Activated T-cell treated with anti-CD3 and anti-CD28 coated beads, Interleukin-2, amount 50 U/mL, for 72 hours (primary cell): Measurements from ENCODE around the gene CLTRN. TPM values are rescaled to one million over a fixed set of nuclear protein-coding genes. Genes with fewer than 3 reads are reported as not detected.
"Not testable (repeated sequence)": the region's sequence is repeated elsewhere in the genome, so short reads cannot be mapped to it uniquely, and the experiment has no call there.

Source experiments
- ATAC-seq, 2 donors: fragments of 150-1000 bp; cut with Tn5 transposase; replicated peaks in 1 of 2; 2 replicates each; pipeline ENCODE4 v1.10.0; 2021; ENCODE audit warnings: moderate library complexity in 2 of 2, mild to moderate bottlenecking in 1 of 2
- DNase-seq, 2 donors: peaks; one replicate each; pipeline ENCODE4 v3.0.0; 2021 to 2022; ENCODE audit warnings: mixed read lengths in 1 of 2
- H3K27ac Mint-ChIP-seq: one replicate; pipeline ENCODE4 v1.8.0; 2022; ENCODE audit warnings: mild to moderate bottlenecking, moderate library complexity, mixed read lengths
- H3K27me3 Mint-ChIP-seq: one replicate; pipeline ENCODE4 v1.8.0; 2022; ENCODE audit warnings: low read depth, mixed read lengths
- H3K36me3 Mint-ChIP-seq, 2 donors: one replicate each; pipeline ENCODE4 v1.8.0; 2022; ENCODE audit warnings: mixed read lengths in 2 of 2, mild to moderate bottlenecking in 1 of 2; ENCODE audit not compliant: insufficient read depth in 2 of 2
- H3K4me1 Mint-ChIP-seq: one replicate; pipeline ENCODE4 v1.8.0; 2022; ENCODE audit warnings: low read depth, mixed read lengths
- H3K4me3 Mint-ChIP-seq, 2 donors: one replicate each; pipeline ENCODE4 v1.8.0; 2022; ENCODE audit warnings: mild to moderate bottlenecking in 2 of 2, mixed read lengths in 2 of 2, moderate library complexity in 2 of 2
- H3K9me3 Mint-ChIP-seq, 2 donors: one replicate each; pipeline ENCODE4 v1.8.0; 2022; ENCODE audit warnings: mixed read lengths in 2 of 2
- total RNA-seq, 2 donors: library from RNA; stranded (reverse); gene quantifications; one replicate each; pipeline ENCODE4 v1.2.3, GENCODE V29; 2022

Gene CLTRN
- total RNA-seq, 2 donors from 2014 or later = 1.6 to 2.3 TPM

GRCh38 chrX:15676886-15677285, 12.3 kb upstream of the CLTRN start:
- no peak for DNase-seq
- H3K27ac Mint-ChIP-seq = peak overlapping the region; percentile 35
- no peak for ATAC-seq
- H3K36me3 Mint-ChIP-seq = peaks cover 1 to 2% of the 10 kb centered on the region in 2 donors
- H3K9me3 Mint-ChIP-seq = no peaks in the 10 kb centered on the region
- H3K4me3 Mint-ChIP-seq = no peak overlapping the region
- peaks cover 34% of the 10 kb centered on the region for H3K4me1 Mint-ChIP-seq
- H3K27me3 Mint-ChIP-seq = no peaks in the 10 kb centered on the region

GRCh38 chrX:15675490-15675921, 10.9 kb upstream of the CLTRN start:
- H3K36me3 Mint-ChIP-seq = peaks cover 1 to 2% of the 10 kb centered on the region in 2 donors
- H3K27ac Mint-ChIP-seq = no peak overlapping the region
- ATAC-seq (peak; percentile 73 to 74), DNase-seq (peak; percentile 82 to 95)
- no peak overlapping the region for H3K4me3 Mint-ChIP-seq
- H3K4me1 Mint-ChIP-seq = peaks cover 30% of the 10 kb centered on the region
- H3K9me3 Mint-ChIP-seq = no peaks in the 10 kb centered on the region
- peaks cover 9% of the 10 kb centered on the region for H3K27me3 Mint-ChIP-seq

GRCh38 chrX:15674841-15675489, 10.4 kb upstream of the CLTRN start:
- H3K27ac Mint-ChIP-seq = no peak overlapping the region
- no peaks in the 10 kb centered on the region for H3K9me3 Mint-ChIP-seq
- H3K4me1 Mint-ChIP-seq = peaks cover 25% of the 10 kb centered on the region
- peaks cover 1 to 2% of the 10 kb centered on the region in 2 donors for H3K36me3 Mint-ChIP-seq
- no peak overlapping the region for H3K4me3 Mint-ChIP-seq
- peak; percentile 80 to 84 for ATAC-seq
- peak; percentile 79 to 96 for DNase-seq
- H3K27me3 Mint-ChIP-seq = peaks cover 13% of the 10 kb centered on the region

GRCh38 chrX:15674514-15674840, 9.9 kb upstream of the CLTRN start:
- DNase-seq = no peak
- Mint-ChIP-seq H3K36me3 (peaks cover 1 to 2% of the 10 kb centered on the region in 2 donors), H3K9me3 (no peaks in the 10 kb centered on the region), H3K27ac (no peak overlapping the region), H3K4me3 (no peak overlapping the region), H3K27me3 (peaks cover 13% of the 10 kb centered on the region), H3K4me1 (peaks cover 23% of the 10 kb centered on the region)
- no peak for ATAC-seq

- ATAC-seq (no peak), DNase-seq (no peak)
- Mint-ChIP-seq H3K27me3 (peaks cover 13% of the 10 kb centered on the region), H3K27ac (no peak overlapping the region), H3K4me1 (peaks cover 23% of the 10 kb centered on the region), H3K9me3 (no peaks in the 10 kb centered on the region), H3K36me3 (peaks cover 1 to 2% of the 10 kb centered on the region in 2 donors), H3K4me3 (no peak overlapping the region)
These were observed 9.4 kb upstream of the CLTRN start for GRCh38 chrX:15673970-15674369.

- DNase-seq (no peak), ATAC-seq (no peak)
- Mint-ChIP-seq H3K27ac (no peak overlapping the region), H3K27me3 (peaks cover 18% of the 10 kb centered on the region), H3K4me3 (no peak overlapping the region), H3K9me3 (no peaks in the 10 kb centered on the region), H3K4me1 (peaks cover 23% of the 10 kb centered on the region), H3K36me3 (no peaks in the 10 kb centered on the region)
These were observed 8.3 kb upstream of the CLTRN start for GRCh38 chrX:15672881-15673280.

- Mint-ChIP-seq H3K4me3 (no peak overlapping the region), H3K4me1 (no peaks in the 10 kb centered on the region), H3K27me3 (peaks cover 80% of the 10 kb centered on the region), H3K9me3 (no peaks in the 10 kb centered on the region), H3K36me3 (no peaks in the 10 kb centered on the region), H3K27ac (no peak overlapping the region)
- ATAC-seq = no peak
- DNase-seq = no peak
These were observed 1.2 kb downstream of the CLTRN start for GRCh38 chrX:15663439-15663838.

GRCh38 chrX:15654804-15655203, 9.8 kb downstream of the CLTRN start:
- not testable (repeated sequence) for H3K4me3 Mint-ChIP-seq, H3K4me1 Mint-ChIP-seq, DNase-seq, ATAC-seq, H3K36me3 Mint-ChIP-seq, H3K27ac Mint-ChIP-seq, H3K9me3 Mint-ChIP-seq
- H3K27me3 Mint-ChIP-seq = peaks cover 55% of the 10 kb centered on the region

GRCh38 chrX:15653961-15654360, 10.6 kb downstream of the CLTRN start:
- DNase-seq = no peak
- H3K9me3 Mint-ChIP-seq = no peaks in the 10 kb centered on the region
- no peaks in the 10 kb centered on the region for H3K36me3 Mint-ChIP-seq
- no peaks in the 10 kb centered on the region for H3K4me1 Mint-ChIP-seq
- no peak overlapping the region for H3K27ac Mint-ChIP-seq
- no peak overlapping the region for H3K4me3 Mint-ChIP-seq
- peaks cover 47% of the 10 kb centered on the region for H3K27me3 Mint-ChIP-seq
- no peak for ATAC-seq

- ATAC-seq = peak in 1 of 2 donors; percentile 60
- H3K4me1 Mint-ChIP-seq = peaks cover 10% of the 10 kb centered on the region
- H3K27ac Mint-ChIP-seq, H3K9me3 Mint-ChIP-seq, H3K4me3 Mint-ChIP-seq, H3K36me3 Mint-ChIP-seq, DNase-seq: not testable (repeated sequence)
- H3K27me3 Mint-ChIP-seq = peaks cover 27% of the 10 kb centered on the region
These were observed 17.1 kb downstream of the CLTRN start for GRCh38 chrX:15647510-15647909.

GRCh38 chrX:15646543-15646942, 18.1 kb downstream of the CLTRN start:
- no peak overlapping the region for H3K4me3 Mint-ChIP-seq
- H3K9me3 Mint-ChIP-seq = no peaks in the 10 kb centered on the region
- peaks cover 10% of the 10 kb centered on the region for H3K4me1 Mint-ChIP-seq
- H3K27me3 Mint-ChIP-seq = peaks cover 19% of the 10 kb centered on the region
- no peak overlapping the region for H3K27ac Mint-ChIP-seq
- DNase-seq = no peak
- ATAC-seq = no peak
- H3K36me3 Mint-ChIP-seq = no peaks in the 10 kb centered on the region

- ATAC-seq = no peak
- Mint-ChIP-seq H3K36me3 (no peaks in the 10 kb centered on the region), H3K27ac (no peak overlapping the region), H3K4me1 (peaks cover 10% of the 10 kb centered on the region), H3K27me3 (peaks cover 18% of the 10 kb centered on the region), H3K9me3 (no peaks in the 10 kb centered on the region), H3K4me3 (no peak overlapping the region)
- DNase-seq = no peak
These were observed 18.6 kb downstream of the CLTRN start for GRCh38 chrX:15646031-15646430.

- no peak overlapping the region for H3K27ac Mint-ChIP-seq
- H3K4me1 Mint-ChIP-seq = peaks cover 10% of the 10 kb centered on the region
- no peaks in the 10 kb centered on the region for H3K9me3 Mint-ChIP-seq
- DNase-seq (no peak), ATAC-seq (no peak)
- peaks cover 25% of the 10 kb centered on the region for H3K27me3 Mint-ChIP-seq
- no peaks in the 10 kb centered on the region for H3K36me3 Mint-ChIP-seq
- H3K4me3 Mint-ChIP-seq = no peak overlapping the region
These were observed 19.3 kb downstream of the CLTRN start for GRCh38 chrX:15645266-15645665.

GRCh38 chrX:15644560-15644872, 20.1 kb downstream of the CLTRN start:
- no peak overlapping the region for H3K4me3 Mint-ChIP-seq
- H3K4me1 Mint-ChIP-seq = peaks cover 10% of the 10 kb centered on the region
- H3K27me3 Mint-ChIP-seq = peaks cover 33% of the 10 kb centered on the region
- no peaks in the 10 kb centered on the region for H3K36me3 Mint-ChIP-seq
- no peak overlapping the region for H3K27ac Mint-ChIP-seq
- ATAC-seq (no peak), DNase-seq (no peak)
- H3K9me3 Mint-ChIP-seq = no peaks in the 10 kb centered on the region
